Spinal cord (tissue), 10 donors: ENCODE results near the gene PCBD1. TPM values are rescaled to one million over a fixed set of nuclear protein-coding genes. Genes with fewer than 3 reads are reported as not detected.
A peak's percentile ranks its signal among the peaks of the same experiment; 100 is the strongest.

ENCODE experiments used
- DNase-seq, 6 donors: peaks; one replicate each; pipeline versions ENCODE4 v3.0.0 to v3.0.0-alpha.2; 2013 to 2015; ENCODE audit warnings: low spot score in 6 of 6, low read depth in 4 of 6
- H3K27ac ChIP-seq: one replicate; pipeline ENCODE4 v1.5.1; 2013; ENCODE audit warnings: low read depth, low read length, control low read depth
- H3K27me3 ChIP-seq: one replicate; pipeline ENCODE4 v1.6.1; 2013; ENCODE audit warnings: low read length; ENCODE audit not compliant: control insufficient read depth, insufficient read depth
- H3K36me3 ChIP-seq: one replicate; pipeline ENCODE4 v1.6.1; 2013; ENCODE audit warnings: low read length; ENCODE audit not compliant: control insufficient read depth, insufficient read depth
- H3K4me1 ChIP-seq: one replicate; pipeline ENCODE4 v1.6.1; 2013; ENCODE audit warnings: low read length; ENCODE audit not compliant: control insufficient read depth, insufficient read depth
- H3K4me3 ChIP-seq: one replicate; pipeline ENCODE4 v1.5.1; 2013; ENCODE audit warnings: low read depth, low read length, control low read depth
- H3K9me3 ChIP-seq: one replicate; pipeline ENCODE4 v1.6.1; 2013; ENCODE audit warnings: low read length; ENCODE audit not compliant: control insufficient read depth, insufficient read depth
- WGBS: methylation state at CpG from one replicate; pipeline ENCODE4 v1.1.5; 2013; ENCODE audit warnings: missing lambda C conversion rate; ENCODE audit not compliant: insufficient coverage; 5-methylcytosine and 5-hydroxymethylcytosine counted together
- long read RNA-seq, 4 donors: transcript quantifications; one replicate each; lab custom pipeline, GENCODE V29; 2026
- polyA plus RNA-seq, 2 donors: library from polyadenylated mRNA; unstranded; fragments of 120-200 nt; gene quantifications; one replicate each; pipeline ENCODE4 v1.2.1, GENCODE V29; 2013; ENCODE audit not compliant: insufficient read length in 2 of 2
- total RNA-seq, 2 donors: library from RNA; depleted of rRNA in 1 of 2; stranded (reverse); fragments of 120-200 nt in 1 of 2; fragments of >200 nt in 1 of 2; gene quantifications; one replicate each; pipeline versions ENCODE4 v1.2.3 to v1.2.4, GENCODE V29; 2013 to 2014
- donor health status: healthy.

The PCBD1 gene
- total RNA-seq (10 to 100 TPM; 29.2 to 76.1 TPM), polyA plus RNA-seq (10 to 100 TPM; 77.5 to 88.1 TPM)
- long read RNA-seq, donor 1, transcript PCBD1-201 (4 exons, 1,006 nt): major isoform, 54 of 65 reads
- long read RNA-seq, donor 1, partial matches to known transcripts: 9 of 65 reads
- long read RNA-seq, donor 1, other reads (novel, unspliced or antisense): 0 of 65 reads
- long read RNA-seq, donor 2, transcript PCBD1-201 (4 exons, 1,006 nt): major isoform, 31 of 39 reads
- long read RNA-seq, donor 2, partial matches to known transcripts: 7 of 39 reads
- long read RNA-seq, donor 2, other reads (novel, unspliced or antisense): 0 of 39 reads
- long read RNA-seq, donor 3, transcript PCBD1-201 (4 exons, 1,006 nt): major isoform, 26 of 27 reads
- long read RNA-seq, donor 3, partial matches to known transcripts: 0 of 27 reads
- long read RNA-seq, donor 3, other reads (novel, unspliced or antisense): 0 of 27 reads
- long read RNA-seq, donor 4, transcript PCBD1-201 (4 exons, 1,006 nt): major isoform, 87 of 113 reads
- long read RNA-seq, donor 4, partial matches to known transcripts: 22 of 113 reads
- long read RNA-seq, donor 4, other reads (novel, unspliced or antisense): 0 of 113 reads

DNA sequence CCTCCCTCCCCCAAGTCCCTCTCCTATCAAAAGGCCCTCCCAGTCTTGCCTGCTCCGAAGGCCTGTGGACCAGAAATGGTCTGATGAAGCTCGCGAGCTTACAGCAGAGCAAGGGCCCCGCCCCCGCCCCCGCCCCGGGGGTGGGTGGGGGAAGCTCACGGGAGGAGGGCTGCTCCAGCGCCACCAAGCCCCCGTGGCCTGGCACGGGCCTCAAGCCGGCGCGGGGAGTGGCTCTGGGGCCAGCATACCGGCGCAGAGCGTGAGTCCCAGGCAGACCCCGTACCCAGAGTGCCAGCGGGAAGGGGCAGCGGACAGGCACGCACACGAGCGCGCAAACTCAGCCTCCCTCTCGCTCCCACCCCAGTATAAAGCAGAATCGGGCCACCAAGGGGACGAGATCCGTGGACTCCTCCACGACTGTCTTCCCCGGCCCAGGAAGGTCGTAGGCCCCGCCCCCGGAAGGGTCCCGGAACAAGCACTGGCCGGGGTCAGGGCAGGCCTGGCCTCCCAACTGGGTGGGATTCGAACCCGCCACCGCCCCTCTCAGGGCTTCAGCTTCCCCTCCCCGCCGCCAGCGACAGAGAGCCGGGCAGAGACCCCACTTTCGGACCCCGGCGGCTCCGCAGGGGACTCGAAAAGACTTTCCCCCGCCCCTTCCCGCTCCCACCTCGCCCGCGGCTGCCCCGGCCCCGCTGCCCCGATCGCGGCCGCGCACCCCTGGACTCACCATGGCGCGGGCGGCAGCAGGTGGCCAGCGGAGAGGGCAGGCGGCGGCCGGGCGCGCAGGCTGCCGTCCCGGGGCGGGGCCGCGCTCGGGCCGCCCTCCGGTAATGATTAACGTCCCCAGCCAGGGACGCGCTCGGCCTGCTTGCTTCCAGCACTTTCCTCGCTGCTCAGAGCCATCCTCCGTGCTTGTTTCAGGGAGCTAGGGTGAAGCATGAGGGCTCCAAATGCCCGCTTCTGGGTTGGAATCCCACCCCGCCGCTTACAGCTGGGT is at the start of gene PCBD1:
Gene PCBD1, minus strand, starts transcription at position 762 of the 997 bp plus-strand sequence. Its CDS starts 32 bp downstream, at position 730.
- peaks cover 22% of the 10 kb centered on the region for H3K36me3 ChIP-seq
- no peaks in the 10 kb centered on the region for H3K9me3 ChIP-seq
- H3K27ac ChIP-seq: peak within 1 kb of the TSS; percentile 85
- H3K4me3 ChIP-seq: peak within 1 kb of the TSS; percentile 79
- WGBS: 0% methylated on average over 80 of the region's 85 CpGs
- H3K4me1 ChIP-seq: peaks cover 24% of the 10 kb centered on the region
- H3K27me3 ChIP-seq: no peaks in the 10 kb centered on the region
- peak; percentile 45 to 88 (median 58) for DNase-seq

DNA sequence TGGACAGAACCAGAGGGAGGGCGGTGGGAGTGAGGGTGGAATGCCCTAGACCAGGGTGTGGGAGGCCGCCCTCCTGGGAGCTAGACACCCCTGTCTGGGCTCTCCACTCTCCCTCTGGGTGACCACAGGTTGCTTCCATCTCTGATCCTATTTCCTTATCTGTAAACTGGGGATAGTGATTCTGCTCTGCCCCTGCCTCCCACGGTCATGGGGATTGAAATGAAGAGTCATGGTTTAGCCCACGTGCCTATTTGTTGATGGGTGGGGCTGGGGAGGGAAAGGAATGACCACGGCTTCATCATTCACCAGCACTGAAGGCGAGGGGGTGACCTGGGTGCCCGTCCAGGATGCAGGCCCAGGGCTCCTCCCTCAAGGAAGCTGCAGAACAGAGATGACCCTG is 49.3 kb upstream of the PCBD1 start:
- no peak overlapping the region for H3K27ac ChIP-seq
- no peak overlapping the region for H3K4me3 ChIP-seq
- H3K36me3 ChIP-seq: no peaks in the 10 kb centered on the region
- no peaks in the 10 kb centered on the region for H3K9me3 ChIP-seq
- DNase-seq: no peak
- peaks cover 10% of the 10 kb centered on the region for H3K4me1 ChIP-seq
- no peaks in the 10 kb centered on the region for H3K27me3 ChIP-seq
- WGBS: 81% methylated on average over 6 of the region's 7 CpGs

DNA sequence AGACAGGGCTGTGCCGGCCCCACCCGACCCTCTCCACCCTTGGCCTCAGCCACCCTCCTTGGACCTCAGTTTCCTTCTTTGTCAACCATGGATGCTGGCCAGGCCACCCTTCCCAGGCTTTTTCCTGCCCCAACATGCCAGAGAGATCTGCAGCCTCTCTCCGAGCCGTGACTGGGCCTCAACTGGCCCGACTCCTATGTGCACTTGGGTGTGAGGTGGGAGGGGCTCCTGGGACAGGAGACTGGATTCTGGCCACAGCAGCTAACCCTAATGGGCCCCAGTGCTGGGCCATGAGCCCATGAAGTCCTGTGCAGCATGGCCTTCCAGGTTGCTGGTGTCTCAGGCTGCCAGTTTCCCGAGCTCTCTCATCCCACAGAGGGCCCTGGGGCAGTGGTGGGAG is 47.7 kb upstream of the PCBD1 start:
- 86% methylated on average over 3 of the region's 6 CpGs for WGBS
- peaks cover 14% of the 10 kb centered on the region for H3K4me1 ChIP-seq
- H3K27ac ChIP-seq: no peak overlapping the region
- DNase-seq: no peak
- H3K4me3 ChIP-seq: no peak overlapping the region
- H3K36me3 ChIP-seq: no peaks in the 10 kb centered on the region
- no peaks in the 10 kb centered on the region for H3K9me3 ChIP-seq
- H3K27me3 ChIP-seq: no peaks in the 10 kb centered on the region

DNA sequence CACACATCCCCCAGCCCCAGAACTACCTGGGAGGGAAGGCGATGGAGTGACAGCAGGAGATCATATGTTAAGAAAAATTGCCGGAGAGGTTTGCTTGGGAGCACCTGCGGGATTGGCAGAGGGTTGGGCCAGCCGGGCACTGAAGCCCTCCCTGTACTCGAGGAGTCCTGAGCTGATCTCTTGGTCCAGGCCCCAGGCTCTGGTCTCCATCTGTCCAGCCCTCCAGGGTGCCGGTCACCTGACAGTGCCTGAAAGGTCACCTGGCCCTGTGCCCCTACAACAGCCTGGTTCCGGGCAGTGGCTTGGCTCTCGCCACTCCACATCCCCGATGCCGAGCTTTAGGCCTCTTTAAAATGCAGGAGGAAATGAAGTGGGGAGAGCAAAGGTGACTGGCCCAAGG is 47.3 kb upstream of the PCBD1 start:
- H3K27me3 ChIP-seq: no peaks in the 10 kb centered on the region
- DNase-seq: no peak
- H3K36me3 ChIP-seq: no peaks in the 10 kb centered on the region
- H3K4me1 ChIP-seq: peaks cover 14% of the 10 kb centered on the region
- no peaks in the 10 kb centered on the region for H3K9me3 ChIP-seq
- 89% methylated on average over 9 of the region's 10 CpGs for WGBS
- no peak overlapping the region for H3K4me3 ChIP-seq
- H3K27ac ChIP-seq: no peak overlapping the region

DNA sequence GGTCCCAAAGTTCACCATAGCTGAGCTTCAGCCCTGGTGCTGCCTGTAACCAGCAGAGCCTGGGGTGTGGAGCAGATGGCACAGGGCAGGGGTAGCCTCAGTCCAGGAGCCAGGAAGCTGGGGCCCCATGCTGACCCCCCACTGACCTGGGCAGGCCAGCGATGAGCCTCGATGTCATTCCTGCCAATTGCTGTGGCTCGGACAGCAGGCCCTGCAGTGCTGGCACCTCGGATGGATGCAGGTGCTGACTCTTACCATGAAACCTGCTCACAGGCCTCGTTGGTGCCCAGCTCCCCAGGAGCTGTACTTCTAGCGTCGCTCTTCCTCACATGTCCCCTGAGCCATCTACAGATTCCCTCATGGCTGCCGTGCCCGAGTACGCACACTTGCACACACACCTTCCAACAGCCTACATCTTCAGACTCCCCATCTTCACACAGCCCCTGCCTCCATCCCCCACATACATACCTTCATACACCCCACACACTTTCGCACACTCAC is 46.8 kb upstream of the PCBD1 start:
- H3K27ac ChIP-seq: no peak overlapping the region
- H3K4me3 ChIP-seq: no peak overlapping the region
- H3K9me3 ChIP-seq: no peaks in the 10 kb centered on the region
- WGBS: 76% methylated on average over 10 of the region's 11 CpGs
- peaks cover 16% of the 10 kb centered on the region for H3K4me1 ChIP-seq
- no peak for DNase-seq
- no peaks in the 10 kb centered on the region for H3K36me3 ChIP-seq
- H3K27me3 ChIP-seq: no peaks in the 10 kb centered on the region

DNA sequence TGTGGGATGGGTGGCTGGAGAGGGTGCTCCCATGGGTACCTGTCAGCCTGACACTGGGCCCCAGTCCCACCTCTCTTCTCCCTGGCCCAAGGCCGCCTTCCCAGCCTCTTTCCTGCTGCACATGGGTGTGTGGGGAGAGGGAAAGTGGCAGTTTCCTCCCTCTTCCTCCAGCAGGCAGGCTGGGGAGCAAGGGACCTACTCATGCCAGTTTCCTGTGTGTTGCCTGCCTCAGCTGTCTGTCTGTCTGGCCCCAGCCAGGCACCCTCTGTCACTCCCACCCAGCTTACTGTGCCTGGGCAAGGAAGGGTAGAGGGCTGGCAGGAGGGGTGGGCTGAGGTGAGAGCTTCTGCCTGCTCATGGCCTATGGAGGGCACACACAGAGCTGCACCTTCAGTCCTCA is 46.3 kb upstream of the PCBD1 start:
- DNase-seq: no peak
- no peaks in the 10 kb centered on the region for H3K36me3 ChIP-seq
- H3K4me1 ChIP-seq: peaks cover 20% of the 10 kb centered on the region
- H3K4me3 ChIP-seq: no peak overlapping the region
- no peak overlapping the region for H3K27ac ChIP-seq
- H3K27me3 ChIP-seq: no peaks in the 10 kb centered on the region
- H3K9me3 ChIP-seq: no peaks in the 10 kb centered on the region
- WGBS: no CpG with 5 or more reads among the region's 1 CpG

DNA sequence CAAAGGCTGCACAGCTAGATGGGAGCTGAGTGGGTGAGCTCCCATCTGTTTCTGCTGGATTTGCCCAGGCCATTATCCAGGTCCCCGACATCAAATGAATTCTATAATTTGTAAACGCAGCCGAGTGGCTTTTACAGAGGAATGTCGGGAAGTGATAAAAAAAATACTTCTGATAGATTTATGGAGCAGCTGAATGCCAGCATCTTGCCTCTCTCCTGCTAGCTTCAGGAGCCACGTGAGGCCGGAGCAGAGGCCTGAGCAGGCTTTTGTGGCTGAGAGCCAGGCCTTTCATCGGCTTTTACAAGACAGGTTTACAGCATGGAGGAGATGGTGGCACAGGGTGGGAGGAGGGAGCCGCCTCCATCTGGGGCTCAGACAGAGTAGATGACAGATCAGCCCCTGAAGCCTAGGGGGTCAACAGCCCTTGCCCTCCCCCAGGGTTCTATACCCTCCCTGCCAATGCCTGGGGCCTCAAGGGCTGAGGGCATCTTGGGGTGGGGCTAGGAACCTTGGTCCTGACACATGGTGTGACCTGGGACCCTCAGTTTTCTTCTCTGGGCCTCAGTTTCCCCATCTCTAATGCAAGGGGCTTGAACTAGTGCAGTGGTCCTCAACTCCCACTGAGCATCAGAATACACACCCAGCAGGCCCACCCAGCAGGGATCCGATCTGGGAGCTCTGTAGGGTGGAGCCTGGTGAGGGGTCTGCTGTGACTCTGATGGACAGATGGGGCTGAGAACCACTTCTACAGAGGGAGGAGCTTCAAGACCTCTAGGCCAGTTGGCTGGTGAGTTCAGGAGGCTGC is 44.2 kb upstream of the PCBD1 start:
- Histone ChIP-seq H3K36me3 (no peaks in the 10 kb centered on the region), H3K27me3 (no peaks in the 10 kb centered on the region), H3K9me3 (no peaks in the 10 kb centered on the region), H3K27ac (no peak overlapping the region), H3K4me3 (no peak overlapping the region), H3K4me1 (peaks cover 15% of the 10 kb centered on the region)
- DNase-seq: peak in 4 of 6 donors; percentile 32 to 86 (median 44)
- WGBS: 35% methylated on average over 5 of the region's 9 CpGs

DNA sequence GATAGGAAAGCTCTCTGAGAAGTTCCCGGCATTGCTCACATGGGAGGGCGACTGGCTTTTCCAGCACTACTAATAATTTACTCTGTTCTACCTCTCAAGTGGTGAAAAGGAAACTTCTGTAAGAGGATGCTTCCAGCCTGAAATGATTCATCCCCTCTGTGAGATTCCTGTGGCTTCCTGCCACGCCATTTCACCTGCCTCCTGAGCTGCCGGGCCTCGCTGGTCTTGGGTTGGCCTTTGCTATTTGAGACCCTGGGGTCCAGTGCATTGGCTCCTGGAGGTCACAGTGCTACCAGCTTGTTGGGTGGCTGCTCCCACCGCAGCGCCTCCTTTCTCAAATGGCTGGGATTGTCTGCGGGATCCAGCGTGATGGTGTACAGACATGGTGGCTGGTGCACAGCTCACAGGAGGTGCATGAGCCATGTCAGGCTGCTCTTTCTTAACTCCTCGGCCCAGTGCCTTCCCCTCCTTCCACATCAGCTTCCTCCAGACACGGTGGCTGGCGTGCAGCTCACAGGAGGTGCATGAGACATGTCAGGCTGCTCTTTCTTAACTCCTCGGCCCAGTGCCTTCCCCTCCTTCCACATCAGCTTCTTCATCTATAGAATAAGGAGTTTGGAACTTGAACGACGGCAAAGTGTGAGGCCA is 42.9 kb upstream of the PCBD1 start:
- no peak overlapping the region for H3K27ac ChIP-seq
- WGBS: 89% methylated on average over 12 of the region's 15 CpGs

More for the DNA sequence above, 42.9 kb upstream of the PCBD1 start:
- Histone ChIP-seq H3K9me3 (no peaks in the 10 kb centered on the region), H3K4me3 (no peak overlapping the region), H3K4me1 (peaks cover 23% of the 10 kb centered on the region), H3K36me3 (no peaks in the 10 kb centered on the region), H3K27me3 (no peaks in the 10 kb centered on the region)
- DNase-seq: no peak
